Prostate gland (tissue), 2 donors: ENCODE data around the gene CD226.

Experiments used
- CTCF ChIP-seq, 4 experiments: fragments of 200-600 bp in 2 of 4; fragments of 450-650 bp in 2 of 4; sonication (generic) in 2 of 4; IDR thresholded peaks; 1 replicate in 3 of 4; 2 replicates in 1 of 4; pipeline ENCODE4 v1.5.1; 2016 to 2019; ENCODE audit warnings: antibody characterized with exemption in 4 of 4, mild to moderate bottlenecking in 2 of 4, moderate library complexity in 2 of 4
- POLR2A ChIP-seq: fragments of 450-650 bp; IDR thresholded peaks from one replicate; pipeline ENCODE4 v1.6.1; 2016; ENCODE audit warnings: antibody characterized with exemption, mild to moderate bottlenecking
- POLR2AphosphoS5 ChIP-seq: sonication (generic); formaldehyde crosslinking; IDR thresholded peaks from one replicate; pipeline ENCODE4 v1.6.1; 2017; ENCODE audit warnings: antibody characterized with exemption

DNA sequence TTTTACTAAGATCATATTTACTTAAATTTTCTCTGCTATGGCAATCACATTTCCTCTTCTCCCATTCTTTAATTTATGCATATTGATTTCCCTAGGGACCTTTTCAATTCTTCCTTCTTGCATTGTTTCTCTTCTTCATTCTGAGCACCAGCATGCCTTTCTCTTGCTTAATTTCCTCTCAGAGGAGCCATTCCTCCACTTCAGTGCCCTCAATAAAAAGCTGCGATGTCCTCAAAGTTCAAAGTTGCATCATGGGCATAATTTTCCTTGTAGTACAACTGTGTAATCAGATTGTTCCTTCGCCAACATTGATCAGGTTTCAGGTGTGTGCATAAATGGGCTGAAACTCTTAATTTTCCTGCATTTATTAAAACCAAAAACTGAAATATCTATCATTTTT lies 21.8 kb upstream of the CD226 start:
- no peak for TF ChIP-seq POLR2AphosphoS5
- TF ChIP-seq POLR2A, result no peak
- TF ChIP-seq CTCF (IDR thresholded peaks at IDR 0.05), result no peak
